B cell (primary cell): ENCODE measurements around the gene IKBKE. TPM values are rescaled to one million over a fixed set of nuclear protein-coding genes. Genes with fewer than 3 reads are reported as not detected.

Source experiments
- ATAC-seq: fragments of 200-7000 bp; cut with Tn5 transposase; one replicate; pipeline ENCODE4 v1.10.0; 2021; ENCODE audit warnings: low read depth, mild to moderate bottlenecking, moderate number of reproducible peaks, moderate library complexity
- CTCF ChIA-PET: fragments of 350-600 bp; sonication (Branson Sonifier 250); formaldehyde crosslinking; loops from one replicate; lab custom pipeline; 2021; ENCODE audit warnings: antibody characterized with exemption, inconsistent platforms; lab: Charles Lee
- POLR2A ChIA-PET: fragments of 350-600 bp; sonication (Branson Sonifier 250); formaldehyde crosslinking; loops from one replicate; lab custom pipeline; 2021; ENCODE audit warnings: antibody characterized with exemption; lab: Charles Lee
- DNase-seq: peaks from one replicate; pipeline ENCODE4 v3.0.0; 2013
- H2AFZ ChIP-seq: 2 replicates; pipeline ENCODE4 v1.6.1; 2012; ENCODE audit warnings: mild to moderate bottlenecking, low read depth, low read length; ENCODE audit not compliant: insufficient read depth, poor library complexity, severe bottlenecking
- H3K27ac ChIP-seq, 2 donors: 1 replicate in 1 of 2; 2 replicates in 1 of 2; pipeline ENCODE4 v1.5.1; 2012 to 2013; ENCODE audit warnings: low read length in 2 of 2, mild to moderate bottlenecking in 2 of 2, moderate library complexity in 1 of 2
- H3K27me3 ChIP-seq, 4 experiments: fragments of 200-600 bp in 1 of 4; sonication (generic) in 1 of 4; replicated peaks in 1 of 4; 1 replicate in 2 of 4; 2 replicates in 2 of 4; pipeline versions ENCODE4 v1.6.1 to v1.7.0; 2013 to 2016; ENCODE audit warnings: low read length in 3 of 4, mild to moderate bottlenecking in 2 of 4, mixed read lengths in 1 of 4, moderate library complexity in 1 of 4; ENCODE audit not compliant: insufficient read depth in 4 of 4, control insufficient read depth in 3 of 4; ENCODE audit errors: control extremely low read depth in 1 of 4
- H3K36me3 ChIP-seq, 2 experiments: replicated peaks in 1 of 2; 1 replicate in 1 of 2; 2 replicates in 1 of 2; pipeline versions ENCODE4 v1.6.1 to v1.7.1; 2013; ENCODE audit warnings: low read length in 1 of 2; ENCODE audit not compliant: insufficient read depth in 2 of 2, control insufficient read depth in 1 of 2; ENCODE audit errors: control extremely low read depth in 1 of 2, extremely low read depth in 1 of 2
- H3K4me1 ChIP-seq, 2 donors: fragments of 200-600 bp in 1 of 2; sonication (generic) in 1 of 2; 1 replicate in 1 of 2; 2 replicates in 1 of 2; pipeline versions ENCODE4 v1.5.1 to v1.6.1; 2013 to 2017; ENCODE audit warnings: low read length in 2 of 2; ENCODE audit not compliant: control insufficient read depth in 2 of 2, insufficient read depth in 2 of 2
- H3K4me2 ChIP-seq: replicated peaks from 2 replicates; pipeline ENCODE3; 2012; ENCODE audit warnings: mild to moderate bottlenecking, low read depth, low read length; ENCODE audit not compliant: poor library complexity, severe bottlenecking
- H3K4me3 ChIP-seq, 5 experiments: fragments of 200-600 bp in 1 of 5; sonication (generic) in 1 of 5; 1 replicate in 3 of 5; 2 replicates in 2 of 5; pipeline versions ENCODE4 v1.5.1 to v1.7.0; 2011 to 2016; ENCODE audit warnings: low read length in 4 of 5, mild to moderate bottlenecking in 4 of 5, low read depth in 2 of 5, control low read depth in 1 of 5, moderate library complexity in 1 of 5; ENCODE audit not compliant: insufficient read depth in 1 of 5; ENCODE audit errors: control extremely low read depth in 1 of 5, extremely low read depth in 1 of 5
- H3K79me2 ChIP-seq: fragments of 200-600 bp; sonication (generic); one replicate; pipeline ENCODE4 v1.6.0; 2016; ENCODE audit warnings: low read length; ENCODE audit not compliant: control insufficient read depth, insufficient read depth
- H3K9ac ChIP-seq: fragments of 200-600 bp; sonication (generic); 2 replicates; pipeline ENCODE4 v1.6.1; 2017; ENCODE audit warnings: mild to moderate bottlenecking, low read length, moderate library complexity
- H3K9me3 ChIP-seq, 3 donors: one replicate each; pipeline versions ENCODE4 v1.6.1 to v1.7.1; 2013; ENCODE audit warnings: low read length in 2 of 3; ENCODE audit not compliant: control insufficient read depth in 2 of 3, insufficient read depth in 1 of 3; ENCODE audit errors: control extremely low read depth in 1 of 3
- H4K20me1 ChIP-seq: 2 replicates; pipeline ENCODE4 v1.6.0; 2012; ENCODE audit warnings: mild to moderate bottlenecking, low read length; ENCODE audit not compliant: insufficient read depth, control insufficient read depth, poor library complexity, severe bottlenecking
- H3K27ac Mint-ChIP-seq: one replicate; pipeline ENCODE4 v1.8.0; 2021; ENCODE audit warnings: mixed read lengths
- H3K27me3 Mint-ChIP-seq: one replicate; pipeline ENCODE4 v1.8.0; 2021; ENCODE audit warnings: mixed read lengths
- H3K4me1 Mint-ChIP-seq: one replicate; pipeline ENCODE4 v1.8.0; 2021; ENCODE audit warnings: mixed read lengths
- H3K4me3 Mint-ChIP-seq: one replicate; pipeline ENCODE4 v1.8.0; 2021; ENCODE audit warnings: mixed read lengths
- H3K9me3 Mint-ChIP-seq: one replicate; pipeline ENCODE4 v1.8.0; 2022; ENCODE audit warnings: mixed read lengths; ENCODE audit not compliant: insufficient read depth
- EZH2 ChIP-seq: IDR thresholded peaks from 2 replicates; pipeline ENCODE4 v1.6.1; 2012; ENCODE audit warnings: borderline replicate concordance, low read depth, mild to moderate bottlenecking, moderate library complexity, low read length; ENCODE audit not compliant: insufficient read depth, poor library complexity, severe bottlenecking
- whole genome bisulfite sequencing: methylation state at CpG from one replicate; pipeline ENCODE4 v1.1.5; 2013; ENCODE audit warnings: missing lambda C conversion rate; ENCODE audit not compliant: insufficient coverage; 5-methylcytosine and 5-hydroxymethylcytosine counted together
- intact Hi-C: fragments of 100-400 bp; cut with micrococcal nuclease; formaldehyde crosslinking; loops from one replicate; pipeline ENCODE4 v1.10.0; 2022
- polyA plus RNA-seq: library from polyadenylated mRNA; depleted of rRNA; stranded (reverse); fragments of >200 nt; gene quantifications from 2 replicates; pipeline ENCODE4 v1.2.3, GENCODE V29; 2012
- total RNA-seq, 2 donors: library from RNA; stranded (reverse); fragments of 120-200 nt in 1 of 2; gene quantifications; 1 replicate in 1 of 2; 2 replicates in 1 of 2; pipeline versions ENCODE4 v1.2.3 to v1.2.4, GENCODE V29; 2013 to 2022
- TF ChIP-seq, protein P1 (sequence below): fragments of 200-600 bp; IDR thresholded peaks from one replicate; pipeline ENCODE4 v1.8.0; 2022; ENCODE audit warnings: antibody characterized with exemption, mild to moderate bottlenecking

Gene IKBKE
- total and polyA plus RNA-seq, 2 donors (not counting 1 experiment from before 2014, with no cell fraction given) = 40.8 to 55.4 TPM

DNA sequence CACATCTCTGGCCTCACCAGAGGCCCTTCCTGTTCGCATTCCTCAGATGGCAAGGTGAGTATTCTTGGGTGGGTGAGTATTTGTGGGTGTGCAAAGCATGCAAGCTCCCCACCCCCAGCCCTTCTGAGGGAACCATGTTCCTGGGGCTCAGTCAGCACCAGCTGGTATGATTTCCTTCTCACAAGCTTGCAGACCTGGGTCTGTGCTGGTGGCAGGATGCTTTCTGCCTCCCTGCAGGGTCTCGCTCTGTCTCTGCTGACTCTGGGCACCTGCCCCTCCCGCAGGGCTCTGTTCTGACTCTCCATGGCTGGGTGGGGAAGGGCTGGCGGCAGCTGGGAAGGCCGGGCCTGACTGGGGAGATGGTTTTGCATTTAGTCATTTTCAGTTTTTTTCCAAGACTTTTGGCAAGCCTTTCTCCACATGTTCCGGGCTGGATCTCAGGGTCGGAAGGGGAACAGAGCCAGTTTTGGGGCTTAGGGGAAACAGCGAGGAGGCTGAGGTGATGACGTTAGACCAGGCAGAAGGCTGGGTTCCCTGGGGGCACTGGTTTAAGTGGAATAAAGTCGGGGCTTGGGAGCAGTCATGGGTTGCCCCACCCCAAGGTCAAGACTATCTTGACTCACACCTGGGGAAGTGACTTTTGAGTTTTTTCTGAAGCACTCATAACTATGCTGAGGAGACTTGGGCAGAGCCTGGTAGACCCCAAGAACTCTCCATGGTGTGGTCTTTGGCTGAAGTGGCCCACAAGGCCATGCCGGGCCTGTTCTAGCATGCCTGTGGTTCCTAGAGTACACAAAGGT lies 43.2 kb downstream of the IKBKE start:
- ATAC-seq (no peak), DNase-seq (no peak)
- Mint-ChIP-seq H3K27ac (no peak overlapping the region), H3K4me1 (peaks cover 10% of the 10 kb centered on the region), H3K9me3 (peaks cover 2% of the 10 kb centered on the region), H3K4me3 (no peak overlapping the region), H3K27me3 (peaks cover 25% of the 10 kb centered on the region)
- Histone ChIP-seq H3K9ac (no peak overlapping the region), H3K4me3 (no peak overlapping the region), H3K27ac (no peak overlapping the region), H3K79me2 (no peaks in the 10 kb centered on the region), H3K36me3 (no peaks in the 10 kb centered on the region), H3K9me3 (peaks cover 0 to 7% (median 0%) of the 10 kb centered on the region in 3 donors), H3K4me1 (peaks cover 12 to 13% of the 10 kb centered on the region in 2 donors), H2AFZ (no peak overlapping the region), H4K20me1 (no peaks in the 10 kb centered on the region), H3K4me2 (no peak overlapping the region), H3K27me3 (peaks cover 0 to 41% (median 15%) of the 10 kb centered on the region in 4 experiments)
- ChIA-PET CTCF (interaction anchor here (1.1 kb wide), 1 partner anchor 31 kb away, joined by 4 read pairs; no protein-coding TSS in a partner anchor), POLR2A (no interaction called here)
- WGBS = 99% methylated on average over 10 of the region's 11 CpGs
- TF ChIP-seq, protein P1, sequence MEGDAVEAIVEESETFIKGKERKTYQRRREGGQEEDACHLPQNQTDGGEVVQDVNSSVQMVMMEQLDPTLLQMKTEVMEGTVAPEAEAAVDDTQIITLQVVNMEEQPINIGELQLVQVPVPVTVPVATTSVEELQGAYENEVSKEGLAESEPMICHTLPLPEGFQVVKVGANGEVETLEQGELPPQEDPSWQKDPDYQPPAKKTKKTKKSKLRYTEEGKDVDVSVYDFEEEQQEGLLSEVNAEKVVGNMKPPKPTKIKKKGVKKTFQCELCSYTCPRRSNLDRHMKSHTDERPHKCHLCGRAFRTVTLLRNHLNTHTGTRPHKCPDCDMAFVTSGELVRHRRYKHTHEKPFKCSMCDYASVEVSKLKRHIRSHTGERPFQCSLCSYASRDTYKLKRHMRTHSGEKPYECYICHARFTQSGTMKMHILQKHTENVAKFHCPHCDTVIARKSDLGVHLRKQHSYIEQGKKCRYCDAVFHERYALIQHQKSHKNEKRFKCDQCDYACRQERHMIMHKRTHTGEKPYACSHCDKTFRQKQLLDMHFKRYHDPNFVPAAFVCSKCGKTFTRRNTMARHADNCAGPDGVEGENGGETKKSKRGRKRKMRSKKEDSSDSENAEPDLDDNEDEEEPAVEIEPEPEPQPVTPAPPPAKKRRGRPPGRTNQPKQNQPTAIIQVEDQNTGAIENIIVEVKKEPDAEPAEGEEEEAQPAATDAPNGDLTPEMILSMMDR = no peak
- no peak for TF ChIP-seq EZH2
- intact Hi-C loops = no loop called here

DNA sequence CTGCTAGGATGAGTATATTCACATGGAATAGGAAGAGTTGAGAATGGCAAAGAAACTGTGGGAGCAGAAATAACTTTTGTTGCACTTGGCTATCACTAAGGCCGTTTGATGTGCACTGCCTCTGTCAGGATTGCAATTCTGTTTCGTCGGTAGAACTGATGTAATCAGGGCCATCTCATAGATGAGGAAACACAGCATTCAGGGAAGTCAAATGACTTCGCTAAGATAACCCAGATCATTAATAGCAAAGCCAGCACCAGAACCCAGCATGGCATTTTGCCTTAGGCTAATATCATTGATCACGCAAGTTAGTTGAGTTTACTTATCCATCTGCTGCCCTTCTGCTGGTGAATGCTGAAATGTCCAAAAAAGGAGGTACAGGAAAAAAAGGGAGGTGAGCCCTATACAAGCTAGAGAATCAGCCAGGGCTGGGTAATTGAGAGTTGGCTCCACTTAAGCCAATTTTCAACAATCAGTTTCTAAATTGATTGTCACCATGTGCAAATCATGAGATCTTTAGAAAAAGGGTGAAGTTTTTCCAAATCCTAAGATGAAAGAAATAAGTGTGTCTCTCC lies 44.6 kb downstream of the IKBKE start:
- H3K36me3 ChIP-seq = no peaks in the 10 kb centered on the region
- no peak for TF ChIP-seq EZH2
- TF ChIP-seq, protein P1 = no peak

More for the DNA sequence above, 44.6 kb downstream of the IKBKE start:
- DNase-seq = no peak
- Histone ChIP-seq H2AFZ (no peak overlapping the region), H3K27ac (no peak overlapping the region), H4K20me1 (no peaks in the 10 kb centered on the region), H3K4me1 (peaks cover 10 to 12% of the 10 kb centered on the region in 2 donors), H3K4me3 (no peak overlapping the region), H3K4me2 (no peak overlapping the region), H3K9me3 (peaks cover 0 to 7% (median 0%) of the 10 kb centered on the region in 3 donors), H3K27me3 (peaks cover 0 to 32% (median 3%) of the 10 kb centered on the region in 4 experiments), H3K79me2 (no peaks in the 10 kb centered on the region), H3K9ac (no peak overlapping the region)
- CTCF ChIA-PET = interaction anchor here (0.9 to 1.4 kb wide), 2 partner anchors 9 to 35 kb away, joined by 3 to 4 read pairs; no protein-coding TSS in a partner anchor
- Mint-ChIP-seq H3K27ac (no peak overlapping the region), H3K4me1 (peaks cover 6% of the 10 kb centered on the region), H3K4me3 (no peak overlapping the region), H3K27me3 (peaks cover 11% of the 10 kb centered on the region), H3K9me3 (peaks cover 2% of the 10 kb centered on the region)
- ATAC-seq = no peak
- POLR2A ChIA-PET = no interaction called here
- WGBS = 95% methylated on average over 4 of the region's 5 CpGs
- intact Hi-C loops = no loop called here
